Upper lobe of left lung (tissue), 6 donors: ENCODE results near the gene ERP44. TPM values are rescaled to one million over a fixed set of nuclear protein-coding genes. Genes with fewer than 3 reads are reported as not detected.
"Not testable (repeated sequence)": the region's sequence is repeated elsewhere in the genome, so short reads cannot be mapped to it uniquely, and the experiment has no call there.

ENCODE experiments used
- ATAC-seq, 2 donors: fragments of 200-7000 bp; cut with Tn5 transposase; one replicate each; pipeline ENCODE4 v1.9.1; 2022; ENCODE audit warnings: mild to moderate bottlenecking in 2 of 2, moderate library complexity in 2 of 2; ENCODE audit not compliant: low FRiP score in 2 of 2
- DNase-seq, 2 donors: peaks; one replicate each; pipeline ENCODE4 v3.0.0-alpha.2; 2019 to 2020
- H3K27ac ChIP-seq, 4 donors: fragments of 200-600 bp; sonication (generic); one replicate each; pipeline ENCODE4 v1.5.1; 2016 to 2019
- H3K27me3 ChIP-seq, 4 donors: fragments of 200-600 bp; sonication (generic); one replicate each; pipeline ENCODE4 v1.5.1; 2017 to 2019
- H3K36me3 ChIP-seq, 4 donors: fragments of 200-600 bp; sonication (generic); one replicate each; pipeline ENCODE4 v1.5.1; 2016 to 2019
- H3K4me1 ChIP-seq, 4 donors: fragments of 200-600 bp; sonication (generic); one replicate each; pipeline ENCODE4 v1.5.1; 2018 to 2019
- H3K4me3 ChIP-seq, 4 donors: fragments of 200-600 bp; sonication (generic); one replicate each; pipeline ENCODE4 v1.5.1; 2017 to 2019; ENCODE audit warnings: mild to moderate bottlenecking in 2 of 4, moderate library complexity in 1 of 4
- H3K9me3 ChIP-seq, 4 donors: fragments of 200-600 bp; sonication (generic); one replicate each; pipeline ENCODE4 v1.5.1; 2018 to 2019
- CTCF ChIP-seq, 6 experiments: fragments of 450-650 bp in 4 of 6; fragments of 200-600 bp in 2 of 6; sonication (generic) in 2 of 6; IDR thresholded peaks; one replicate each; pipeline ENCODE4 v1.5.1; 2016 to 2019; ENCODE audit warnings: antibody characterized with exemption in 6 of 6
- EP300 ChIP-seq, 4 donors: sonication (generic); formaldehyde crosslinking; IDR thresholded peaks; one replicate each; pipeline ENCODE4 v1.5.1; 2017; ENCODE audit warnings: antibody characterized with exemption in 4 of 4, control low read depth in 2 of 4
- POLR2A ChIP-seq, 4 donors: fragments of 450-650 bp; IDR thresholded peaks; one replicate each; pipeline ENCODE4 v1.5.1; 2016 to 2017; ENCODE audit warnings: antibody characterized with exemption in 4 of 4, mild to moderate bottlenecking in 2 of 4
- POLR2AphosphoS5 ChIP-seq, 2 donors: sonication (generic); formaldehyde crosslinking; IDR thresholded peaks; one replicate each; pipeline ENCODE4 v1.5.1; 2017; ENCODE audit warnings: antibody characterized with exemption in 2 of 2
- WGBS, 2 donors: methylation state at CpG; one replicate each; pipeline ENCODE4 v1.1.5; 2017 to 2018; 5-methylcytosine and 5-hydroxymethylcytosine counted together
- total RNA-seq, 6 donors: library from RNA; depleted of rRNA in 4 of 6; stranded (reverse); fragments of >200 nt in 4 of 6; gene quantifications; one replicate each; pipeline versions ENCODE4 v1.1.0 to v1.2.1, GENCODE V29; 2016 to 2021
- donor health status: DM: no; HTN: no; CAD: no; lungs with moderate emphysema.
- donor health status: DM: no; HTN: yes; CAD: no; lungs with severe emphysema.

ERP44 gene
- total RNA-seq, 6 donors from 2014 or later = 11.5 to 28.5 (median 20.4) TPM

- TF ChIP-seq CTCF (IDR thresholded peaks at IDR 0.05) (no peak), EP300 (IDR thresholded peaks at IDR 0.05) (no peak), POLR2A (IDR thresholded peaks at IDR 0.05) (no peak), POLR2AphosphoS5 (IDR thresholded peaks at IDR 0.05) (no peak)
- no peaks in the 10 kb centered on the region for H3K27me3 ChIP-seq
- peaks cover 8 to 23% (median 16%) of the 10 kb centered on the region in 4 donors for H3K4me1 ChIP-seq
- 85 to 89% methylated on average over 5 of the region's 5 CpGs for WGBS, 2 donors
- H3K9me3 ChIP-seq = no peaks in the 10 kb centered on the region
- H3K36me3 ChIP-seq = no peaks in the 10 kb centered on the region
- H3K4me3 ChIP-seq = no peak overlapping the region
- H3K27ac ChIP-seq = no peak overlapping the region
- DNase-seq (no peak), ATAC-seq (no peak)
These were observed 14.1 kb downstream of the ERP44 start for GRCh38 chr9:100084734-100085133.

- DNase-seq (no peak), ATAC-seq (no peak)
- TF ChIP-seq EP300 (IDR thresholded peaks at IDR 0.05) = no peak
- H3K4me3 ChIP-seq = no peak overlapping the region
- no peaks in the 10 kb centered on the region for H3K36me3 ChIP-seq
- peaks cover 8 to 23% (median 15%) of the 10 kb centered on the region in 4 donors for H3K4me1 ChIP-seq
- no peaks in the 10 kb centered on the region for H3K9me3 ChIP-seq
- 83% methylated on average over 1 of the region's 1 CpG for WGBS, 2 donors
- H3K27ac ChIP-seq = no peak overlapping the region
- no peaks in the 10 kb centered on the region for H3K27me3 ChIP-seq
These were observed 14.7 kb downstream of the ERP44 start for GRCh38 chr9:100084128-100084453.

- Histone ChIP-seq H3K36me3 (no peaks in the 10 kb centered on the region), H3K9me3 (no peaks in the 10 kb centered on the region), H3K27me3 (no peaks in the 10 kb centered on the region), H3K4me3 (no peak overlapping the region), H3K27ac (no peak overlapping the region), H3K4me1 (peaks cover 8 to 23% (median 15%) of the 10 kb centered on the region in 4 donors)
- WGBS, 2 donors = 77 to 86% methylated on average over 5 of the region's 5 CpGs
- ATAC-seq (no peak), DNase-seq (no peak)
- TF ChIP-seq POLR2AphosphoS5 (IDR thresholded peaks at IDR 0.05) (no peak), POLR2A (IDR thresholded peaks at IDR 0.05) (no peak), EP300 (IDR thresholded peaks at IDR 0.05) (no peak), CTCF (IDR thresholded peaks at IDR 0.05) (no peak)
These were observed 15.2 kb downstream of the ERP44 start for GRCh38 chr9:100083448-100084127.

- H3K4me1 ChIP-seq = peaks cover 8 to 19% (median 13%) of the 10 kb centered on the region in 4 donors
- H3K27ac ChIP-seq = no peak overlapping the region
- ATAC-seq (no peak), DNase-seq (no peak)
- H3K9me3 ChIP-seq = no peaks in the 10 kb centered on the region
- TF ChIP-seq EP300 (IDR thresholded peaks at IDR 0.05) (no peak), CTCF (IDR thresholded peaks at IDR 0.05) (no peak), POLR2A (IDR thresholded peaks at IDR 0.05) (no peak), POLR2AphosphoS5 (IDR thresholded peaks at IDR 0.05) (no peak)
- no peak overlapping the region for H3K4me3 ChIP-seq
- no peaks in the 10 kb centered on the region for H3K36me3 ChIP-seq
- no peaks in the 10 kb centered on the region for H3K27me3 ChIP-seq
These were observed 16.0 kb downstream of the ERP44 start for GRCh38 chr9:100082782-100083181.

- DNase-seq, H3K4me1 ChIP-seq, H3K9me3 ChIP-seq, ATAC-seq, H3K4me3 ChIP-seq, H3K36me3 ChIP-seq, H3K27ac ChIP-seq, H3K27me3 ChIP-seq: not testable (repeated sequence)
- WGBS, 2 donors = 92 to 95% methylated on average over 4 of the region's 4 CpGs
These were observed 22.5 kb downstream of the ERP44 start for GRCh38 chr9:100076256-100076655.

GRCh38 chr9:100074989-100075388, 23.8 kb downstream of the ERP44 start:
- 98 to 100% methylated on average over 6 of the region's 6 CpGs for WGBS, 2 donors
- no peak overlapping the region for H3K4me3 ChIP-seq
- H3K4me1 ChIP-seq = peaks cover 0 to 4% (median 0%) of the 10 kb centered on the region in 4 donors
- ATAC-seq = no peak
- H3K27me3 ChIP-seq = no peaks in the 10 kb centered on the region
- no peak overlapping the region for H3K27ac ChIP-seq
- no peak for DNase-seq
- H3K9me3 ChIP-seq = no peaks in the 10 kb centered on the region
- no peaks in the 10 kb centered on the region for H3K36me3 ChIP-seq
- TF ChIP-seq POLR2AphosphoS5 (IDR thresholded peaks at IDR 0.05) (no peak), POLR2A (IDR thresholded peaks at IDR 0.05) (no peak), EP300 (IDR thresholded peaks at IDR 0.05) (no peak), CTCF (IDR thresholded peaks at IDR 0.05) (no peak)
